HCT116 (cell line): Measurements from ENCODE around the gene GRK6. TPM values are rescaled to one million over a fixed set of nuclear protein-coding genes. Genes with fewer than 3 reads are reported as not detected.

Experiments
- ATAC-seq: fragments of 200-7000 bp; cut with Tn5 transposase; 2 replicates; pipeline ENCODE4 v1.9.1; 2020; ENCODE audit warnings: mild to moderate bottlenecking, moderate library complexity
- BruUV-seq: library from RNA; stranded (reverse); fragments of 400-500 nt; replicated peaks from 2 replicates; lab custom pipeline; 2021; lab: Mats Ljungman, UMichigan
- CTCF ChIA-PET: fragments of 300-600 bp; sonication (Branson Sonifier 250); formaldehyde crosslinking; loops from one replicate; lab custom pipeline; 2021; ENCODE audit warnings: antibody characterized with exemption; lab: Charles Lee
- POLR2A ChIA-PET: fragments of 300-600, 350-600 bp; sonication (Branson Sonifier 250); formaldehyde crosslinking; loops from one replicate; lab custom pipeline; 2021; ENCODE audit warnings: antibody characterized with exemption; lab: Charles Lee
- RAD21 ChIA-PET, 2 experiments: fragments of 300-600 bp; sonication (Branson Sonifier 250); formaldehyde crosslinking; loops; one replicate each; lab custom pipeline; 2023; ENCODE audit warnings: low total read pairs in 2 of 2; ENCODE audit not compliant: uncharacterized antibody in 2 of 2, unreplicated experiment in 2 of 2, low non-redundant PET in 1 of 2; lab: Charles Lee
- DNase-seq: peaks from one replicate; pipeline ENCODE4 v3.0.0-alpha.2; 2010; ENCODE audit warnings: low read depth, low spot score
- H2AFZ ChIP-seq: fragments of 200-600 bp; shearing (Covaris generic), sonication (generic); 2 replicates; pipeline ENCODE4 v1.6.1; 2017; ENCODE audit warnings: low read depth, mixed run types, mixed read lengths, antibody characterized with exemption, low read length; ENCODE audit not compliant: poor library complexity, severe bottlenecking
- H3K27ac ChIP-seq: 2 replicates; pipeline ENCODE4 v1.5.1; 2012; ENCODE audit warnings: low read depth, low read length
- H3K27me3 ChIP-seq: fragments of 200-600 bp; sonication (generic); 2 replicates; pipeline ENCODE4 v1.6.1; 2016; ENCODE audit warnings: mixed run types, low read length, mixed read lengths; ENCODE audit not compliant: insufficient read depth
- H3K36me3 ChIP-seq, 2 experiments: fragments of 200-500 bp in 1 of 2; fragments of 200-600 bp in 1 of 2; sonication (Bioruptor generic) in 1 of 2; sonication (generic) in 1 of 2; 2 replicates each; pipeline versions ENCODE4 v1.5.1 to v1.6.1; 2014 to 2016; ENCODE audit warnings: low read length in 2 of 2, inconsistent platforms in 1 of 2, mixed read lengths in 1 of 2, mixed run types in 1 of 2; ENCODE audit not compliant: insufficient read depth in 2 of 2, control insufficient read depth in 1 of 2
- H3K4me1 ChIP-seq, 2 experiments: fragments of 200-600 bp in 1 of 2; sonication (generic) in 1 of 2; 2 replicates each; pipeline versions ENCODE4 v1.5.1 to v1.6.1; 2012 to 2017; ENCODE audit warnings: low read length in 2 of 2, inconsistent platforms in 1 of 2, mild to moderate bottlenecking in 1 of 2, mixed read lengths in 1 of 2, mixed run types in 1 of 2, moderate library complexity in 1 of 2; ENCODE audit not compliant: insufficient read depth in 2 of 2, control insufficient read depth in 1 of 2
- H3K4me2 ChIP-seq: fragments of 200-600 bp; sonication (generic); 2 replicates; pipeline ENCODE4 v1.6.1; 2017; ENCODE audit warnings: mixed run types, low read length, mixed read lengths
- H3K4me3 ChIP-seq, 2 experiments: fragments of 200-600 bp in 1 of 2; sonication (generic) in 1 of 2; replicated peaks in 1 of 2; 2 replicates each; pipeline ENCODE4 v1.5.1; 2011 to 2016; ENCODE audit warnings: low read length in 2 of 2, control low read depth in 1 of 2, low read depth in 1 of 2, mild to moderate bottlenecking in 1 of 2, mixed read lengths in 1 of 2, mixed run types in 1 of 2
- H3K79me2 ChIP-seq: fragments of 200-600 bp; sonication (generic); 2 replicates; pipeline ENCODE4 v1.6.1; 2017; ENCODE audit warnings: mild to moderate bottlenecking, mixed run types, low read length, moderate library complexity, mixed read lengths; ENCODE audit not compliant: insufficient read depth
- H3K9ac ChIP-seq: fragments of 200-600 bp; sonication (generic); 2 replicates; pipeline ENCODE4 v1.6.1; 2016; ENCODE audit warnings: low read length, mixed read lengths
- H3K9me2 ChIP-seq: fragments of 200-600 bp; sonication (generic), shearing (Covaris generic); 2 replicates; pipeline ENCODE4 v1.6.1; 2017; ENCODE audit warnings: mixed run types, mild to moderate bottlenecking, moderate library complexity; ENCODE audit not compliant: insufficient read depth
- H3K9me3 ChIP-seq, 2 experiments: fragments of 200-500 bp in 1 of 2; fragments of 200-600 bp in 1 of 2; sonication (Bioruptor generic) in 1 of 2; sonication (generic) in 1 of 2; 2 replicates each; pipeline ENCODE4 v1.6.1; 2014 to 2017; ENCODE audit warnings: low read length in 2 of 2, mixed read lengths in 2 of 2, inconsistent platforms in 1 of 2, low read depth in 1 of 2, mild to moderate bottlenecking in 1 of 2, mixed run types in 1 of 2, moderate library complexity in 1 of 2; ENCODE audit not compliant: control insufficient read depth in 1 of 2, insufficient read depth in 1 of 2
- H4K20me1 ChIP-seq: fragments of 200-600 bp; sonication (generic), shearing (Covaris generic); 2 replicates; pipeline ENCODE4 v1.6.1; 2017; ENCODE audit warnings: mixed run types, mild to moderate bottlenecking, moderate library complexity; ENCODE audit not compliant: insufficient read depth
- EGR1 ChIP-seq: IDR thresholded peaks from 2 replicates; pipeline ENCODE4 v1.6.1; 2012; ENCODE audit warnings: low read depth
- ELF1 ChIP-seq: IDR thresholded peaks from 2 replicates; pipeline ENCODE4 v1.6.1; 2012; ENCODE audit warnings: low read depth, borderline replicate concordance
- POLR2A ChIP-seq: IDR thresholded peaks from 2 replicates; pipeline ENCODE4 v1.7.0; 2011; ENCODE audit warnings: borderline replicate concordance; ENCODE audit not compliant: insufficient read depth, insufficient read length; ENCODE audit errors: extremely low read depth
- TCF7L2 ChIP-seq: IDR thresholded peaks from 2 replicates; pipeline ENCODE4 v1.7.0; 2011; ENCODE audit warnings: borderline replicate concordance, inconsistent platforms; ENCODE audit not compliant: insufficient read depth, insufficient read length; ENCODE audit errors: extremely low read depth
- ZFX ChIP-seq: fragments of 450-650 bp; IDR thresholded peaks from 2 replicates; pipeline ENCODE4 v1.6.1; 2017
- intact Hi-C: fragments of 100-400 bp; cut with micrococcal nuclease; formaldehyde crosslinking; loops from 2 replicates; pipeline ENCODE4 v1.10.0; 2022
- total RNA-seq: library from RNA; stranded (reverse); gene quantifications from one replicate; pipeline ENCODE4 v1.2.1, GENCODE V29; 2021; ENCODE audit not compliant: unreplicated experiment
- TF ChIP-seq, protein P1 (sequence below): IDR thresholded peaks from 2 replicates; pipeline ENCODE4 v1.6.1; 2011; ENCODE audit warnings: mild to moderate bottlenecking, low read length, moderate library complexity; ENCODE audit not compliant: insufficient replicate concordance; ENCODE audit errors: extremely low read depth
- TF ChIP-seq, protein P2 (sequence below): IDR thresholded peaks from 2 replicates; pipeline ENCODE4 v1.6.1; 2012; ENCODE audit warnings: low read depth
- TF ChIP-seq, protein P3 (sequence below), 3 experiments: fragments of 200-600 bp in 1 of 3; sonication (generic) in 1 of 3; IDR thresholded peaks in 2 of 3; conservative IDR thresholded peaks in 1 of 3; 2 replicates each; pipeline ENCODE4 v1.5.1; 2012 to 2017; ENCODE audit warnings: low read depth in 2 of 3, low read length in 2 of 3, antibody characterized with exemption in 1 of 3, borderline replicate concordance in 1 of 3, control low read depth in 1 of 3, mild to moderate bottlenecking in 1 of 3, mixed read lengths in 1 of 3, mixed run types in 1 of 3, moderate library complexity in 1 of 3; ENCODE audit not compliant: insufficient read depth in 1 of 3
- TF ChIP-seq, protein P4 (sequence below): IDR thresholded peaks from 2 replicates; pipeline ENCODE4 v1.6.1; 2012

The GRK6 gene
- total RNA-seq, 1 experiment from 2014 or later, result 89.3 TPM

DNA sequence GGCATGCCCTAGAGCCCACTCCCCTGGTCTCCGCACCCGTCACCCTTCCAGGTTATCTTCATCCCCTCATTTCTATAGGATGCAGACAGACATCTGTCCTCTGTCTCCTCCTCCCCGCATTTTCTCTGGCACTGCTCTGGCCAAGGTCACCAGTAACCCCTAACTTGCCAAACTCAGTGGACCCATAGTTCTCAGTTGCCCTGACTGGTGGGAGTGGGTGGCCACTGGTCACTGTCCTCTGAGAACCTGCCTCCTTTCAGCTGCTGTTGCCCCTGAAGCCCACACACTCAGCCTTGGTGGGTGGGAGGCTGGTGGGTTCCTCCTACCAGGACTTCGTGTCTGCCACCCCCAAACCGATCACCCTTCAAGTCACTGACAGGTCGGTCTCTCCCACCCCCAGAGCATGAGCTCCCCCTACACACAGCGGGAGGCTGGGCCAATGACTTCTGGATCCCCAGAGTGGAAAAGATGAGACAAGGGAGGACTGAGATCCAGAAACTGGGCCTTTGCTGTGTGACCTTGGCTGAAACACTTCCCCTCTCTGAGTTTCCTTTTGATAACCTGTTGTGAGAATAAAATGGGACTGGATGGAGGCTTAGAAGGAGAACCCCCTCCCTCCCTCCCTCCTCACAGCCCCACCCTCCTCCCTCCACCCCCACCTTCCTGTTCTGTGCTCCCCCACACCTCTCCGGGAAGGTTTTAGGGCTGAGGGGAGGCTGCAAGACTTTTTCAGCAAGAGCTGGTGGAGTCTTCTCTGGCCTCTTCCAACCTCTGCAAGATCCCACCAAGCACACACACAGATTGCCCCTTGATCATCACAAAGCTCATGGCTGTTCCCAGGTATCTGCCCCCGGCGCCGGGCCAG is 49.3 kb downstream of the GRK6 start:
- ChIA-PET RAD21 (no interaction called here), CTCF (interaction anchor here (0.6 to 2.9 kb wide), 4 partner anchors 19 to 22 kb away, joined by 3 to 11 read pairs (median 4); partner anchors contain the start of gene PDLIM7), POLR2A (interaction anchor here (6.3 kb wide), 1 partner anchor 19 kb away, joined by 54 read pairs; the partner anchor contains the start of gene PDLIM7)
- Histone ChIP-seq H4K20me1 (no peaks in the 10 kb centered on the region), H3K27me3 (no peaks in the 10 kb centered on the region), H2AFZ (no peak overlapping the region), H3K79me2 (peaks cover 20% of the 10 kb centered on the region), H3K4me1 (peaks cover 8 to 41% of the 10 kb centered on the region in 2 experiments; a peak in 3 of 4 replicates), H3K4me3 (no peak overlapping the region), H3K9me3 (no peaks in the 10 kb centered on the region), H3K27ac (no peak overlapping the region), H3K36me3 (no peaks in the 10 kb centered on the region), H3K9ac (no peak overlapping the region), H3K9me2 (no peaks in the 10 kb centered on the region), H3K4me2 (no peak overlapping the region)
- ATAC-seq (no peak), DNase-seq (no peak)
- TF ChIP-seq TCF7L2 (no peak), ZFX (no peak), POLR2A (no peak), EGR1 (no peak), ELF1 (no peak)
- TF ChIP-seq, protein P1, sequence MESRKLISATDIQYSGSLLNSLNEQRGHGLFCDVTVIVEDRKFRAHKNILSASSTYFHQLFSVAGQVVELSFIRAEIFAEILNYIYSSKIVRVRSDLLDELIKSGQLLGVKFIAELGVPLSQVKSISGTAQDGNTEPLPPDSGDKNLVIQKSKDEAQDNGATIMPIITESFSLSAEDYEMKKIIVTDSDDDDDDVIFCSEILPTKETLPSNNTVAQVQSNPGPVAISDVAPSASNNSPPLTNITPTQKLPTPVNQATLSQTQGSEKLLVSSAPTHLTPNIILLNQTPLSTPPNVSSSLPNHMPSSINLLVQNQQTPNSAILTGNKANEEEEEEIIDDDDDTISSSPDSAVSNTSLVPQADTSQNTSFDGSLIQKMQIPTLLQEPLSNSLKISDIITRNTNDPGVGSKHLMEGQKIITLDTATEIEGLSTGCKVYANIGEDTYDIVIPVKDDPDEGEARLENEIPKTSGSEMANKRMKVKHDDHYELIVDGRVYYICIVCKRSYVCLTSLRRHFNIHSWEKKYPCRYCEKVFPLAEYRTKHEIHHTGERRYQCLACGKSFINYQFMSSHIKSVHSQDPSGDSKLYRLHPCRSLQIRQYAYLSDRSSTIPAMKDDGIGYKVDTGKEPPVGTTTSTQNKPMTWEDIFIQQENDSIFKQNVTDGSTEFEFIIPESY, result no peak
- TF ChIP-seq, protein P2, sequence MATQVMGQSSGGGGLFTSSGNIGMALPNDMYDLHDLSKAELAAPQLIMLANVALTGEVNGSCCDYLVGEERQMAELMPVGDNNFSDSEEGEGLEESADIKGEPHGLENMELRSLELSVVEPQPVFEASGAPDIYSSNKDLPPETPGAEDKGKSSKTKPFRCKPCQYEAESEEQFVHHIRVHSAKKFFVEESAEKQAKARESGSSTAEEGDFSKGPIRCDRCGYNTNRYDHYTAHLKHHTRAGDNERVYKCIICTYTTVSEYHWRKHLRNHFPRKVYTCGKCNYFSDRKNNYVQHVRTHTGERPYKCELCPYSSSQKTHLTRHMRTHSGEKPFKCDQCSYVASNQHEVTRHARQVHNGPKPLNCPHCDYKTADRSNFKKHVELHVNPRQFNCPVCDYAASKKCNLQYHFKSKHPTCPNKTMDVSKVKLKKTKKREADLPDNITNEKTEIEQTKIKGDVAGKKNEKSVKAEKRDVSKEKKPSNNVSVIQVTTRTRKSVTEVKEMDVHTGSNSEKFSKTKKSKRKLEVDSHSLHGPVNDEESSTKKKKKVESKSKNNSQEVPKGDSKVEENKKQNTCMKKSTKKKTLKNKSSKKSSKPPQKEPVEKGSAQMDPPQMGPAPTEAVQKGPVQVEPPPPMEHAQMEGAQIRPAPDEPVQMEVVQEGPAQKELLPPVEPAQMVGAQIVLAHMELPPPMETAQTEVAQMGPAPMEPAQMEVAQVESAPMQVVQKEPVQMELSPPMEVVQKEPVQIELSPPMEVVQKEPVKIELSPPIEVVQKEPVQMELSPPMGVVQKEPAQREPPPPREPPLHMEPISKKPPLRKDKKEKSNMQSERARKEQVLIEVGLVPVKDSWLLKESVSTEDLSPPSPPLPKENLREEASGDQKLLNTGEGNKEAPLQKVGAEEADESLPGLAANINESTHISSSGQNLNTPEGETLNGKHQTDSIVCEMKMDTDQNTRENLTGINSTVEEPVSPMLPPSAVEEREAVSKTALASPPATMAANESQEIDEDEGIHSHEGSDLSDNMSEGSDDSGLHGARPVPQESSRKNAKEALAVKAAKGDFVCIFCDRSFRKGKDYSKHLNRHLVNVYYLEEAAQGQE, result no peak
- TF ChIP-seq, protein P3, sequence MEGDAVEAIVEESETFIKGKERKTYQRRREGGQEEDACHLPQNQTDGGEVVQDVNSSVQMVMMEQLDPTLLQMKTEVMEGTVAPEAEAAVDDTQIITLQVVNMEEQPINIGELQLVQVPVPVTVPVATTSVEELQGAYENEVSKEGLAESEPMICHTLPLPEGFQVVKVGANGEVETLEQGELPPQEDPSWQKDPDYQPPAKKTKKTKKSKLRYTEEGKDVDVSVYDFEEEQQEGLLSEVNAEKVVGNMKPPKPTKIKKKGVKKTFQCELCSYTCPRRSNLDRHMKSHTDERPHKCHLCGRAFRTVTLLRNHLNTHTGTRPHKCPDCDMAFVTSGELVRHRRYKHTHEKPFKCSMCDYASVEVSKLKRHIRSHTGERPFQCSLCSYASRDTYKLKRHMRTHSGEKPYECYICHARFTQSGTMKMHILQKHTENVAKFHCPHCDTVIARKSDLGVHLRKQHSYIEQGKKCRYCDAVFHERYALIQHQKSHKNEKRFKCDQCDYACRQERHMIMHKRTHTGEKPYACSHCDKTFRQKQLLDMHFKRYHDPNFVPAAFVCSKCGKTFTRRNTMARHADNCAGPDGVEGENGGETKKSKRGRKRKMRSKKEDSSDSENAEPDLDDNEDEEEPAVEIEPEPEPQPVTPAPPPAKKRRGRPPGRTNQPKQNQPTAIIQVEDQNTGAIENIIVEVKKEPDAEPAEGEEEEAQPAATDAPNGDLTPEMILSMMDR (IDR thresholded peaks at IDR 0.05 in 2 of 3, conservative IDR thresholded peaks at IDR 0.05 in 1 of 3; ENCODE audit: borderline replicate concordance in 1 of 3, insufficient read depth in 1 of 3, low read depth in 2 of 3, low read length in 2 of 3), result no peak
- TF ChIP-seq, protein P4, sequence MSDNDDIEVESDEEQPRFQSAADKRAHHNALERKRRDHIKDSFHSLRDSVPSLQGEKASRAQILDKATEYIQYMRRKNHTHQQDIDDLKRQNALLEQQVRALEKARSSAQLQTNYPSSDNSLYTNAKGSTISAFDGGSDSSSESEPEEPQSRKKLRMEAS, result no peak
- intact Hi-C loops, result loop anchor here (1.0 kb wide), 1 partner anchor 21 kb away; no protein-coding TSS in a partner anchor
- BruUV-seq, result no TSS peak
